MCF 10A (cell line): ENCODE data around the gene ADSL. TPM values are rescaled to one million over a fixed set of nuclear protein-coding genes. Genes with fewer than 3 reads are reported as not detected.

Experiments
- BruUV-seq: library from RNA; stranded (reverse); fragments of 400-500 nt; replicated peaks from 2 replicates; lab custom pipeline; 2021; lab: Mats Ljungman, UMichigan
- CTCF ChIA-PET: fragments of 300-600 bp; sonication (Branson Sonifier 250); formaldehyde crosslinking; extraction: SDS; loops from one replicate; lab custom pipeline; 2021; ENCODE audit warnings: antibody characterized with exemption, inconsistent platforms; lab: Yijun Ruan, JAX
- POLR2A ChIA-PET: fragments of 300-600, 350-650 bp; sonication (Branson Sonifier 250); formaldehyde crosslinking; extraction: SDS; loops from one replicate; lab custom pipeline; 2020; ENCODE audit warnings: antibody characterized with exemption, inconsistent platforms; lab: Yijun Ruan, JAX
- DNase-seq: peaks from one replicate; pipeline ENCODE4 v3.0.0-alpha.2; 2018; ENCODE audit not compliant: unreplicated experiment
- H3K27ac Mint-ChIP-seq: one replicate; pipeline ENCODE4 v1.8.0; 2022; ENCODE audit warnings: mild to moderate bottlenecking, low read depth, mixed read lengths; ENCODE audit not compliant: unreplicated experiment
- H3K27me3 Mint-ChIP-seq: one replicate; pipeline ENCODE4 v1.8.0; 2022; ENCODE audit warnings: mixed read lengths; ENCODE audit not compliant: insufficient read depth, unreplicated experiment
- H3K36me3 Mint-ChIP-seq: one replicate; pipeline ENCODE4 v1.8.0; 2022; ENCODE audit warnings: mild to moderate bottlenecking, moderate library complexity, mixed read lengths; ENCODE audit not compliant: insufficient read depth, unreplicated experiment
- H3K4me1 Mint-ChIP-seq: one replicate; pipeline ENCODE4 v1.8.0; 2022; ENCODE audit warnings: mixed read lengths; ENCODE audit not compliant: insufficient read depth, unreplicated experiment
- H3K4me3 Mint-ChIP-seq: one replicate; pipeline ENCODE4 v1.8.0; 2022; ENCODE audit warnings: mild to moderate bottlenecking, moderate library complexity, mixed read lengths; ENCODE audit not compliant: unreplicated experiment
- H3K9me3 Mint-ChIP-seq: one replicate; pipeline ENCODE4 v1.8.0; 2022; ENCODE audit warnings: mixed read lengths; ENCODE audit not compliant: unreplicated experiment
- CTCF ChIP-seq: fragments of 200-600 bp; IDR thresholded peaks from one replicate; pipeline ENCODE4 v1.8.0; 2022; ENCODE audit warnings: antibody characterized with exemption, mild to moderate bottlenecking; ENCODE audit not compliant: unreplicated experiment
- intact Hi-C: fragments of 100-400 bp; cut with micrococcal nuclease; formaldehyde crosslinking; loops from 2 replicates; pipeline ENCODE4 v1.14.1; 2022
- total RNA-seq: library from RNA; stranded (reverse); gene quantifications from 2 replicates; pipeline ENCODE4 v1.2.3, GENCODE V29; 2022

ADSL gene
- total RNA-seq, 1 experiment from 2014 or later = 129 TPM

DNA sequence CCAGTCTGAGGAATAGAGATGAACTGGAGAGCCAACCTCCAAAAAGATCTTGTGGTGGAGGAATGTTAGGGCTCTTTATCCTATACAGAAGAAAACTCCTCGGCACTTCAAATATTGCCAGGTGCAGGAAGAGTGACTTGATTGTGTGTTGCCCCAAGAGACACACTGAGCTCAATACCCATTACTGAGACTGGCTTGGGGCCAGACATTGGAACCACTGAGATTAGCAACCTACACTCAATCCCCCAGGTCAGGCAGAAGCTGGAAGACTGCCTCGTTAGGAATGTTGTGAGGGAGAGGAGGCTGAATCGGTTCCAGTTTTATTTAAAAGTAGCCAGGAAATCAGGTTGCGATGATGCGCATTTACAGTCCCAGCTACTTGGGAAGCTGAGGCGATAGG, 21.7 kb downstream of the ADSL start:
- no TSS peak for BruUV-seq
- intact Hi-C loops = no loop called here
- CTCF ChIA-PET = no interaction called here
- Mint-ChIP-seq H3K4me1 (peaks cover 7% of the 10 kb centered on the region), H3K4me3 (no peak overlapping the region), H3K9me3 (no peaks in the 10 kb centered on the region), H3K27me3 (no peaks in the 10 kb centered on the region), H3K27ac (no peak overlapping the region), H3K36me3 (peaks cover 66% of the 10 kb centered on the region)
- DNase-seq = no peak
- POLR2A ChIA-PET = no interaction called here
- no peak for TF ChIP-seq CTCF

- DNase-seq = no peak
- POLR2A ChIA-PET = no interaction called here
- Mint-ChIP-seq H3K36me3 (peaks cover 58% of the 10 kb centered on the region), H3K27me3 (no peaks in the 10 kb centered on the region), H3K9me3 (no peaks in the 10 kb centered on the region), H3K27ac (no peak overlapping the region), H3K4me1 (peaks cover 12% of the 10 kb centered on the region), H3K4me3 (no peak overlapping the region)
- CTCF ChIA-PET = no interaction called here
- no TSS peak for BruUV-seq
- no peak for TF ChIP-seq CTCF
- intact Hi-C loops = no loop called here
Measured at GRCh38 chr22:40368836-40369235, 22.5 kb downstream of the ADSL start.

GRCh38 chr22:40374567-40374966, 28.3 kb downstream of the ADSL start:
- no peak for TF ChIP-seq CTCF
- Mint-ChIP-seq H3K36me3 (peaks cover 6% of the 10 kb centered on the region), H3K27ac (no peak overlapping the region), H3K4me3 (no peak overlapping the region), H3K27me3 (no peaks in the 10 kb centered on the region), H3K9me3 (no peaks in the 10 kb centered on the region), H3K4me1 (peaks cover 12% of the 10 kb centered on the region)
- ChIA-PET POLR2A (no interaction called here), CTCF (interaction anchor here (0.6 to 1.0 kb wide), 2 partner anchors 148 to 271 kb away, joined by 3 read pairs; no protein-coding TSS in a partner anchor)
- no peak for DNase-seq
- BruUV-seq = no TSS peak
- intact Hi-C loops = no loop called here

- TF ChIP-seq CTCF = no peak
- no TSS peak for BruUV-seq
- H3K27ac Mint-ChIP-seq = no peak overlapping the region
- DNase-seq = no peak
- CTCF ChIA-PET = no interaction called here
- no peaks in the 10 kb centered on the region for H3K9me3 Mint-ChIP-seq
- no peak overlapping the region for H3K4me3 Mint-ChIP-seq
- intact Hi-C loops = no loop called here
- H3K4me1 Mint-ChIP-seq = peaks cover 11% of the 10 kb centered on the region
- H3K36me3 Mint-ChIP-seq = peaks cover 5% of the 10 kb centered on the region
- no peaks in the 10 kb centered on the region for H3K27me3 Mint-ChIP-seq
- POLR2A ChIA-PET = interaction anchor here (0.5 to 1.4 kb wide), 4 partner anchors 9 to 856 kb away, joined by 3 read pairs; partner anchors contain the start of gene ATF4
Measured at GRCh38 chr22:40376149-40376548, 29.8 kb downstream of the ADSL start.
